GM19463 (cell line): ENCODE results near the gene RASEF.
"Not testable (repeated sequence)": the region's sequence is repeated elsewhere in the genome, so short reads cannot be mapped to it uniquely, and the experiment has no call there.

Experiments used
- ATAC-seq: cut with Tn5 transposase; IDR thresholded peaks from one replicate; pipeline ENCODE4 v1.9.1; 2021; ENCODE audit warnings: mild to moderate bottlenecking, moderate library complexity; ENCODE audit not compliant: unreplicated experiment

RASEF gene

GRCh38 chr9:83062651-83063527 lies at the start of gene RASEF:
Gene RASEF (minus strand): TSS chr9:83063142. CDS start chr9:83062867, 275 bp downstream.
- ATAC-seq = no peak

DNA sequence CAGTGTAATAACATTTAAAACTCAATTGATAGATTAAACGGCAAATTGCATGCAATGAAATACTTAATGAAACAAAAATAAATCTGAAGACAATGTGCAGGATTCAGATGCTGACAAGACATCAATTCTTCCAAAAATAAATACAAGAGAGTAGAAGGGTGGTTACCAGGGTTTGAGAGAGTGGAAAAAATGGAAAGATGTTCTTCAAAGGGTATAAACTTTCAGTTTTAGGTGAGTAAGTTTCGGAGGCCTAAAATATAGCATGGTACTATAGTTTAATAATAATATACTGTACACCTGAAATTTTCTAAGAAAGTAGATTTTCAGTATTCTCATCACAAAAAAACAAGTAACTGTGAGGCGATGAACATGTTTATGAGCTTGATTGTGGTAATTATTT lies 48.2 kb upstream of the RASEF start:
- no peak for ATAC-seq

DNA sequence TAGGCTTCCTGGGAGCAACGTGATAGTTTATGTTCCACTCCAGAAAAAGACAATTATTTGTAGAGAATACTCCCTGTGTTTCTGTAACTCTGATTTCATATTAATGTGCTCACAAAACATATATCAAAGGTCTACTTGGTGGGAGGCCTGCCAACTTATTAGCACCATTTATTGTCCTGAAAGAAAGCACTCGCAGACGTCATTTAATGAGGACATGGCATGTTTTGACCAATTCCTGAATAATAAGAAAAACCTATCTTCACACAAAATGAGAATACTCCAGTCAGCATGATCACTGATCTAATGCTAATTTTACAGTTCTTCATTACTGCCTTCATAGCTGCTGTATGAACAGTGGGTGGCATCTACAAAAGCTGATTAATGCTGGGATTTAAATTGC lies 46.4 kb upstream of the RASEF start:
- no peak for ATAC-seq

DNA sequence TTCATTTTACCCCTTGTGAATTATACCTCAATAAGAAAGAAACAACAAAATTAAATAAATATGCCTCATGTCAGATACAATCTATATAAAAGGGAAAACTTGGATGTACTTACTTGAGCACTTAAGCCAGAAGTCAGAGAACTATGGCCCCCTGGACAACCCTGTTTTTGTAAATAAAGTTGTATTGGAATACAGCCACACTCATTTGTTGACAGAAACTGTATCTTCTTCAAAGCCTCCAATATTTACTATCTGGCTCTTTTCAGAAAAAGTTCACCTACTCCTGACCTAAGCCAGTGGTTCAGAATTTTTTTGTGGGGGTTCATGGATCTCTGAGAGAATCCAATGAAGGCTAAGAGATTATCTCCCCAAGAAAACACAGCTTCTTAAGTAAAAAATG lies 45.3 kb upstream of the RASEF start:
- ATAC-seq = no peak

GRCh38 chr9:83106772-83107171 lies 43.8 kb upstream of the RASEF start:
- ATAC-seq = no peak

DNA sequence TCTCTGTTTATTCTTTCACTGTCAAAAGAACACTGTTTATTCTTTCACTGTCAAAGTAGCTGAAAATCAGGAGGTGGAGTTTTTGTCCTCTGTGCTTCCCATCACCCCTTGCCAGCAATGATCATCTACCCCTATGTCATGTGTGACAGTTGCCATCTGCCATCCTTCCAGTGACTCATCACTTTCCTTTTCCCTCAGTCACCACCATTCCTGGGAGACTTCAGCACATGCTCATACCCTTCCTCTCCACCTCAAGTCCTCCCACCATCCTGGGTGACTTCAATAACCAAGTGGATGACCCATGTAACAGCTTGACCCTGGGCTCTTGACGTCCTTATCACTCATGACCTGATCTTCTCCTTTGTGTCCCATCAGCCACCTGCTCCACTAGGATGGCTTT lies 43.3 kb upstream of the RASEF start:
- no peak for ATAC-seq

- no peak for ATAC-seq
Measured at GRCh38 chr9:83097633-83098032, 34.7 kb upstream of the RASEF start.

- ATAC-seq = not testable (repeated sequence)
Measured at GRCh38 chr9:83093311-83093710, 30.4 kb upstream of the RASEF start.

DNA sequence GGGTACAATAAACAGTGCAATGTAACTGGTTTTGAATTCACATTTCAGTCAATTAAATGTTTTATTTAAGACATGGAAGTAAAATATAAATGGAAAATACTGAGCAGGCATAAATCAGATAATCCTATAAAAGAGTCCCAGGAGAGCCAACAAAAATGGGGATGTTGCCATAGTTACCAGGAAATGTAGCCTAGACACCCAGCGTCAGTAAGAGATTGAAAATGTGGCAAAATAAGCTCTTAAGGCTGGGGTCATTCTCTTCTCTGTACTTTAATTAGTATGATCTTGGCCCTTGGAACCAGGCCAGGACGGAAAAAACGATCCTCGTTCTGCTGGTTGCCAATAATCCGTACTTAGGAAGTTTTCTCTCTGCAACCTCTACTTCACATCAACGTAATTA lies 18.9 kb upstream of the RASEF start:
- ATAC-seq = no peak

GRCh38 chr9:83081010-83081409 lies 18.1 kb upstream of the RASEF start:
- no peak for ATAC-seq

DNA sequence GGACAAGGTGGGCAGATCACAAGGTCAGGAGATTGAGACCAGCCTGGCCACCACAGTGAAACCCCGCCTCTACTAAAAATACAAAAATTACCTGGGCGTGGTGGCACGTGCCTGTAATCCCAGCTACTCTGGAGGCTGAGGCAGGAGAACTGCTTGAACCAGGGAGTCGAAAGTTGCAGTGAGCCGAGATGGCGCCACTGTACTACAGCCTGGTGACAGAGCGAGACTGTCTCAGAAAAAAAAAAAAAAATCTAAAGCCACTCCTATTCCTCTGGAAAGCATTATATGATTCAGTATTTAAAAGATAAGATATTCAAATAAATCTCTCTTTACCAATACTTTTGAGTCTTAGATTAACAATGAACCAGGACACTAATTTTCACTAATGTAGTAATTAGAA lies 13.0 kb upstream of the RASEF start:
- ATAC-seq = not testable (repeated sequence)

GRCh38 chr9:83072498-83072897 lies 9.6 kb upstream of the RASEF start:
- not testable (repeated sequence) for ATAC-seq

DNA sequence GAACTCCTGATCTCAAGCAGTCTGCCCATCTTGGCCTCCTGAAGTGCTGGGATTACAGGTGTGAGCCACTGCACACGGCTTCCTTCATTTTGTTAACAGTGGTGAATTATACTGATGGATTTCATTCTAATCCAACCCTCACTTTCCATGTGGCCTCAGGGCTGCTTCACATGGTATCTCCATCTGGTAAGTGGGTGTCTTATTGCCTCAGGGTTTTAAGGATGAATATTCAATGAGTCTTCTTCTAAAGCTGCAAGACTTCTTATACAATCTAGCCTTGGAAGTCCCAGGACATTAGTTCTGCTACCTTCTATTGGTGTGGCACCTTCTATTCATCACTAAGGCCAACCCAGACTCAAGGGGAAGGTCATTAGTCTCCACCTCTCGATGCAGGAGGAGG lies 8.7 kb upstream of the RASEF start:
- no peak for ATAC-seq

DNA sequence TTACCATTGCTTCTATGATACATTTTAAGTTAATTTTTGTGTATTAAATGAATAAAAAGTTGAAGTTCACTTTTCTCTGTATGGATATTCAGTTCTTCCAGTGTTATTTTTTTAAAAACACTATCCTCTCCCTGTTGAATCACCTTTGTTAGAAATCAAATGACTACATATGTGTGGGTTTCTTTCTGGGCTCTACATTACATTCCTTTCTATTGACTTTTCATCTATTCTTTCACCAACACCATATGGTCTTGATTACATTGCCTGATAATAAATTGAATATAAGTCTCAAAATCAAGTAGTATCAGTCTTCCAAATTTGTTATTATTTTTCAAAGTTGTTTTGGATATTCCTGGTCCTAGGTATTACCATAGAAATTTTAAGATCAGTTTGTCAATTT lies 7.3 kb upstream of the RASEF start:
- ATAC-seq = no peak

GRCh38 chr9:83069651-83070050 lies 6.7 kb upstream of the RASEF start:
- no peak for ATAC-seq

DNA sequence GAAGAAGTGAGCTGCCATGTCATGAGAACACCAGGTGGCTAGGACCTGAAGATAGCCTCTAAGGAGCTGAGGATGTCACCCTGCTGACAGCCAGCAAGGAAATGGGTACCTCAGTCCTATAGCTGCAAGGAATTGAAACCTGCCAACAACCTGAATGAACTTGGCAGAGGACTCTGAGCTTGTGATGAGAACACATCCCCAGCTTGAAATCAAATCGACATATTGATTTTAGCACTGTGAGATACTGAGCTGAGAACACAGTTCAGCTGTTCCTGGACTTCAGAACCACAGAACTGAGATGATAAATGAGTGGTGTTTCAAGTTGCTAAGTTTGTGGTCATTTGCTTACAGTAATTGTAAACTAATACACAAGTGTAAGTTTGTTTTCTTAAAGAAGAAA lies 5.5 kb upstream of the RASEF start:
- no peak for ATAC-seq

DNA sequence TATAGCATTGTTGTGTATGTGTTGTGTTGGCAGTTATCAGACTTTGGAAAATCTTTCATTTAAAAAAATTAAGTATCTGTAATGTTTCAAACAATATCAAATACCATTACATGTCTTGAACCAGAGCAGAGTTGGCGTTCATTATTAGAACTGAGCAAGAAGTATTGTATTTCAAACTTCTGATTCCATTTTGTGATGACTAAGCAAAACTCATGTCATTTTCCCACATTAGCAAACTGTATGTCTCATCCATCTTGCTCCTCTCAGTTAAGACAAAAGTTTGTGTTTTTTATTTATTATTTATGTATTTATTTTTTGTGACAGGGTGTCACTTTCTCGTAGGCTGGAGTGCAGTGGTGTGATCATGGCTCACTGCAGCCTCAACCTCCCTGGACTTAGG lies 4.6 kb upstream of the RASEF start:
- no peak for ATAC-seq

DNA sequence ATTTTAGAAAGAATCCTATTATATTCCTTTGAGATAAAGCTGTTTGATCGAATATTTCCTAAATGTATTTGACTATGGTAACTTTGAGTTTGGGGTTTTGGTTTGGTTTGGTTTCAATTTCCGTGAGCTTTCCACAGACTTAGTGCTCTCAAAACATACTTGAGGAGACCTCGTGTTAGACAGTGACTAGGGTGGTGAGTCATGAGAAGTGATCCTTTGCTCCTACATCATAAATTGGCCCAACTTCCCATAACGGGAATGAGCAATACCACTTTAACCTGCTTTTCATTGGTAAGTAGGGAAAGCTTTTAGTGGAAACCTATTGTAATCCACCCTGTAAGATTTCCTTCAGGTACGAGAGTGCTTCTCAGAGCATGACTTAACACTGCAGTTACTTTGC lies 3.8 kb upstream of the RASEF start:
- ATAC-seq = no peak

DNA sequence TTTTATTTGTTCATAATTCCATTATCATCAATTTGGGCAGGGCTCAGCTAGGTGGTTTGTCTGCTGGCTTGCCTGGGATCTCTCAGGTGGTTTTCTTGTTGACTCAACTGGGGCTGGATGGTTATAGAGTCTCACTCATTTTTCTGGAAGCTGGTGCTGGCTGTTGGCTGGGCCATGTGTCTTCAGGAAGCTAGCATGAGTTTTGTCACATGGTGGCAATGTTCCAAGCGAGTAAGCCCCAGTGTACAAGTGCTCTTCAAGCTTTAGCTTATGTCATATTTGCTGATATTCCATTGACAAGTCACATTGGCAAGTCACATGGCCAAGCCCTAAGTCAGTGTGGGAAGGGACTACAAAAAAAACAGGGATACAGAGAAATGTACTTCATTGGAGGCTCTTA lies 2.3 kb upstream of the RASEF start:
- no peak for ATAC-seq

DNA sequence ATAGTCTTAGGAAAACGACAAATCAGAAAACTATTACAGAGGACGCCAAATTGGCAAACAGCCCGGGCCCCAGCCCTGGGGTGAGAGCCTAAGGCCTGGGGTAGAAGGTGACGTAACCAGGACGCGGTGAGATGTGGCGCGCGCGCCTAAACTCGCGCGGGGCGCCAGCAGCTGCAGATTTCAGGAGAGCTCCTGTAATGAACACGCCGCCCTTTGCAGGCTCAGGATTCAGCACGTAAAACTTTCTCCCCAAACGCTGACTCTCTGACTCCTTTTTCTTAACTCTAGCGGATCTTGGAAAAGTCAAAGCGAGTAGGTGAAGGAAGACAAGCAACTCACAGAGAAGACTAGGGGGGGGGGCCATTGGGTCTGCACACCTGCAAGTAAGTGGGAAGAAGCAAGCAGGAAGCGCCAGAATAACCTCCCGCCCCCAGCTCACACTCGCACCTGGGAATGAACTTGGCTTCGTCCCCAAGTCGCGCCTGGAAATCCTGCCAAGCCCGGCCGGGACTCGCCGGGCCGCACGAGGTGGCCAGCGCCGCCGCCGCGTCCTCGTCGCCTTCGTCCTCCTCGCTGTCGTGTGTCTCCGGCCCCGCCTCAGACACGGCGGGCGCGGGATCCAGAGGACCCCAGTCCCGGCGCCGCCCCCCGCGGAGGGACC lies 822 bp downstream of the RASEF start:
- ATAC-seq = no peak

- no peak for ATAC-seq
Measured at GRCh38 chr9:83061036-83061435, 1.9 kb downstream of the RASEF start.

GRCh38 chr9:83060556-83060955 lies 2.4 kb downstream of the RASEF start:
- no peak for ATAC-seq
